ENCODE results near the gene GNAI2. TPM values are rescaled to one million over a fixed set of nuclear protein-coding genes. Genes with fewer than 3 reads are reported as not detected.

Gene GNAI2
- total RNA-seq, 4 donors from 2014 or later, result 149 to 297 (median 239) TPM

GRCh38 chr3:50212502-50212901 lies 23.5 kb upstream of the GNAI2 start:
- no peak overlapping the region for H3K4me3 ChIP-seq
- 93% methylated on average over 2 of the region's 4 CpGs for WGBS
- H3K9me3 ChIP-seq, result no peaks in the 10 kb centered on the region
- intact Hi-C loops (cut with DNase I), result no loop called here
- H3K36me3 ChIP-seq, result no peaks in the 10 kb centered on the region
- DNase-seq (ENCODE audit: extremely low spot score), result no peak
- no peaks in the 10 kb centered on the region for H3K4me1 ChIP-seq
- no peak overlapping the region for H3K27ac ChIP-seq (replicated peaks in 1 of 4)
- TF ChIP-seq EP300 (IDR thresholded peaks at IDR 0.05) (no peak), POLR2AphosphoS5 (IDR thresholded peaks at IDR 0.05) (no peak), POLR2A (IDR thresholded peaks at IDR 0.05; ENCODE audit: low read depth) (no peak)
- TF ChIP-seq, protein P1, sequence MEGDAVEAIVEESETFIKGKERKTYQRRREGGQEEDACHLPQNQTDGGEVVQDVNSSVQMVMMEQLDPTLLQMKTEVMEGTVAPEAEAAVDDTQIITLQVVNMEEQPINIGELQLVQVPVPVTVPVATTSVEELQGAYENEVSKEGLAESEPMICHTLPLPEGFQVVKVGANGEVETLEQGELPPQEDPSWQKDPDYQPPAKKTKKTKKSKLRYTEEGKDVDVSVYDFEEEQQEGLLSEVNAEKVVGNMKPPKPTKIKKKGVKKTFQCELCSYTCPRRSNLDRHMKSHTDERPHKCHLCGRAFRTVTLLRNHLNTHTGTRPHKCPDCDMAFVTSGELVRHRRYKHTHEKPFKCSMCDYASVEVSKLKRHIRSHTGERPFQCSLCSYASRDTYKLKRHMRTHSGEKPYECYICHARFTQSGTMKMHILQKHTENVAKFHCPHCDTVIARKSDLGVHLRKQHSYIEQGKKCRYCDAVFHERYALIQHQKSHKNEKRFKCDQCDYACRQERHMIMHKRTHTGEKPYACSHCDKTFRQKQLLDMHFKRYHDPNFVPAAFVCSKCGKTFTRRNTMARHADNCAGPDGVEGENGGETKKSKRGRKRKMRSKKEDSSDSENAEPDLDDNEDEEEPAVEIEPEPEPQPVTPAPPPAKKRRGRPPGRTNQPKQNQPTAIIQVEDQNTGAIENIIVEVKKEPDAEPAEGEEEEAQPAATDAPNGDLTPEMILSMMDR (IDR thresholded peaks at IDR 0.05), result no peak
- peaks cover 0 to 4% (median 0%) of the 10 kb centered on the region in 4 donors for H3K27me3 ChIP-seq

- 78% methylated on average over 3 of the region's 3 CpGs for WGBS
- H3K27me3 ChIP-seq, result no peaks in the 10 kb centered on the region
- no peak overlapping the region for H3K27ac ChIP-seq (replicated peaks in 1 of 4)
- intact Hi-C loops (cut with DNase I), result no loop called here
- DNase-seq (ENCODE audit: extremely low spot score), result no peak
- no peak for TF ChIP-seq POLR2A (IDR thresholded peaks at IDR 0.05; ENCODE audit: low read depth)
- TF ChIP-seq POLR2AphosphoS5 (IDR thresholded peaks at IDR 0.05), result no peak
- TF ChIP-seq EP300 (IDR thresholded peaks at IDR 0.05), result no peak
- TF ChIP-seq, protein P1 (IDR thresholded peaks at IDR 0.05), result no peak
- H3K4me3 ChIP-seq, result no peak overlapping the region
- no peaks in the 10 kb centered on the region for H3K36me3 ChIP-seq
- H3K9me3 ChIP-seq, result no peaks in the 10 kb centered on the region
- H3K4me1 ChIP-seq, result no peaks in the 10 kb centered on the region
Measured at GRCh38 chr3:50212971-50213370, 23.0 kb upstream of the GNAI2 start.

DNA sequence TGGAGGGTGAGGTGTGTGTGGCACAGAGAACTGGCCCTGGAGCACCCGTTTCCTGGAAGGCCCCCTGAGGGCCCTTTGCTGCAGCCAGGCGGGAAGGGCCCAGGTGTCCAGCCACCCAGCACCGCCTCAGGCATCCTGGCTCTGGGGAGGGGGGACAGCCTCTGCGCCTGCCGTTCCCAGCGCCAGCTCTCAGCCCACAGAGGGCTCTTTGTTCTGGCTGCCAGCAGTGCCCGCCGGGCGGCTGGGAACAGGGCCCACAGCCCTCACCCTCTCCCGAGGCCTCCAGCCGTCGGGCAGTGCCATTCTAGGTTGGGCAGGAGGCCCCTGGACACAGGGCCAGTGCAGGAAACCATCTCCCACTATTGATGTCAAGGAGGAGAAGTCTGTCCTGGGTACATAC lies 22.6 kb upstream of the GNAI2 start:
- Histone ChIP-seq H3K27me3 (no peaks in the 10 kb centered on the region), H3K36me3 (no peaks in the 10 kb centered on the region), H3K9me3 (no peaks in the 10 kb centered on the region), H3K27ac (replicated peaks in 1 of 4) (no peak overlapping the region), H3K4me1 (no peaks in the 10 kb centered on the region), H3K4me3 (no peak overlapping the region)
- TF ChIP-seq EP300 (IDR thresholded peaks at IDR 0.05) (no peak), POLR2AphosphoS5 (IDR thresholded peaks at IDR 0.05) (no peak), POLR2A (IDR thresholded peaks at IDR 0.05; ENCODE audit: low read depth) (no peak)
- TF ChIP-seq, protein P1 (IDR thresholded peaks at IDR 0.05), result no peak
- intact Hi-C loops (cut with DNase I), result no loop called here
- DNase-seq (ENCODE audit: extremely low spot score), result no peak
- WGBS, result 87% methylated on average over 8 of the region's 12 CpGs

DNA sequence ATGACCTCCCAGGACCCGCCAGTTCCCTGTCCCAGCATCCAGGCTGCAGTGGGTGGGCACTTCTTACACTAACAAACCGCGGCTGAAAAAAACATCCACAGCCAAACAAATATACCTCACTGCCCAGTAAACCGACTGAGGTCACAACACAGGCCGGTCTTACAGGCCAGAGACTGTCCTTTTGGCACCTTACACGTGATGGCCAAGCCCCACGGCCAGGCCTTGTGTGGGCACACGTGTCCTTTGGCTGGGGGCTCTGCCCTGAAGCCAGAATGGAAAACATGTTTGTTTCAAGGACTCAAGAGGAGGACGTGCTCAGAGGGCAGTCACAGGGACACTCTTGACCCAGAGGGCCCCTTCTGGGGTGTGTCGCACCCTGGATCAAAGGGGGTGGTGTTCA lies 21.2 kb upstream of the GNAI2 start:
- no peak for DNase-seq (ENCODE audit: extremely low spot score)
- Histone ChIP-seq H3K27ac (replicated peaks in 1 of 4) (no peak overlapping the region), H3K36me3 (no peaks in the 10 kb centered on the region), H3K4me3 (no peak overlapping the region), H3K9me3 (no peaks in the 10 kb centered on the region), H3K4me1 (no peaks in the 10 kb centered on the region), H3K27me3 (no peaks in the 10 kb centered on the region)
- intact Hi-C loops (cut with DNase I), result no loop called here
- no peak for TF ChIP-seq POLR2A (IDR thresholded peaks at IDR 0.05; ENCODE audit: low read depth)
- no peak for TF ChIP-seq EP300 (IDR thresholded peaks at IDR 0.05)
- no peak for TF ChIP-seq POLR2AphosphoS5 (IDR thresholded peaks at IDR 0.05)
- TF ChIP-seq, protein P1 (IDR thresholded peaks at IDR 0.05), result no peak
- WGBS, result 90% methylated on average over 4 of the region's 10 CpGs

GRCh38 chr3:50215529-50215928 lies 20.5 kb upstream of the GNAI2 start:
- Histone ChIP-seq H3K27me3 (no peaks in the 10 kb centered on the region), H3K36me3 (no peaks in the 10 kb centered on the region), H3K9me3 (no peaks in the 10 kb centered on the region), H3K4me1 (no peaks in the 10 kb centered on the region), H3K4me3 (no peak overlapping the region), H3K27ac (replicated peaks in 1 of 4) (no peak overlapping the region)
- TF ChIP-seq POLR2AphosphoS5 (IDR thresholded peaks at IDR 0.05) (no peak), POLR2A (IDR thresholded peaks at IDR 0.05; ENCODE audit: low read depth) (no peak), EP300 (IDR thresholded peaks at IDR 0.05) (no peak)
- TF ChIP-seq, protein P1 (IDR thresholded peaks at IDR 0.05), result no peak
- intact Hi-C loops (cut with DNase I), result no loop called here
- 88% methylated on average over 6 of the region's 9 CpGs for WGBS
- DNase-seq (ENCODE audit: extremely low spot score), result no peak
